Upper lobe of right lung (tissue), 1 donor: ENCODE data around the gene MEGF9. TPM values are rescaled to one million over a fixed set of nuclear protein-coding genes. Genes with fewer than 3 reads are reported as not detected.

Experiments used
- ATAC-seq: fragments of 200-7000 bp; cut with Tn5 transposase; one replicate; pipeline ENCODE4 v1.9.1; 2020; ENCODE audit warnings: mild to moderate bottlenecking, moderate library complexity
- DNase-seq: peaks from one replicate; pipeline ENCODE4 v3.0.0-alpha.2; 2020
- H3K27ac ChIP-seq: fragments of 200-600 bp; one replicate; pipeline ENCODE4 v1.8.0; 2022
- H3K27me3 ChIP-seq: fragments of 200-600 bp; one replicate; pipeline ENCODE4 v1.8.0; 2022; ENCODE audit warnings: mild to moderate bottlenecking
- H3K36me3 ChIP-seq: fragments of 200-600 bp; one replicate; pipeline ENCODE4 v1.8.0; 2022
- H3K4me1 ChIP-seq: fragments of 200-600 bp; one replicate; pipeline ENCODE4 v1.8.0; 2022
- H3K4me3 ChIP-seq: fragments of 200-600 bp; one replicate; pipeline ENCODE4 v1.8.0; 2022; ENCODE audit warnings: mild to moderate bottlenecking
- H3K9me3 ChIP-seq: fragments of 200-600 bp; one replicate; pipeline ENCODE4 v1.8.0; 2022
- intact Hi-C: fragments of 100-400 bp; cut with DNase I; formaldehyde crosslinking; loops from one replicate; pipeline ENCODE4 v1.11.0; 2022
- total RNA-seq: library from RNA; stranded (reverse); fragmentation: NEBNext Ultra II Directional; extraction: Animal tissue kit (Norgen Biotek cat#: 25700); gene quantifications from one replicate; pipeline ENCODE4 v1.2.1, GENCODE V29; 2021
- TF ChIP-seq, protein P1 (sequence below): fragments of 200-600 bp; IDR thresholded peaks from one replicate; pipeline ENCODE4 v1.8.0; 2022; ENCODE audit warnings: antibody characterized with exemption
- donor health status: DM: no; HTN: yes; CAD: no; lungs with severe emphysema.

Gene MEGF9
- total RNA-seq, 1 donor from 2014 or later, result 92.9 TPM

DNA sequence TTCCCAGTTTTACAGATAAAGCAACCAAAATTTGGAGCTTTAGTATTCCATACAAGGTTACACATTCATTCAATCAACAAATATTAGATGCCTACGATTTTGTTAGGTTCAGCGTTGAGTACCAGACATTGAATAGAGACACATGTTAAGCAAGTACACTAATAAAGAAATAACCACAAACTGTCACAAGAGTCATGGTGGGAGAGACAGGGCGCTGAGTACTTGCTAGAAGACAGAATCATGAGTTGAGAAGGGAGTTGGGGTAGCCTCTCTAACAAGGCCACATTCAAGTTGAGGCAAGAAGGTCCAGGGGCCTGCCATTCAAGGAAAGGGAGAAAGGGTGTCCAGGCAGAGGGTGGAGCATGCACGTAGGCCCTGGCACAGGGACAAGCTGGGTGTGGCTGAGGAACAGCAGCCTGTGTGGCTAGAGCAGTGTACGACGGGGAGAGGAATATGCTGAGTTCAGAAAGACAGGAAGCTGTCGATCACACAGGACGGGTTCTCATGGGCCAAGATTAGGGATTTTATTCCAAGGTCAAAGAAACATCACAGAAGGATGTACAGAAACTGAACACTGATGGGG lies 151.3 kb downstream of the MEGF9 start:
- intact Hi-C loops, result no loop called here
- Histone ChIP-seq H3K9me3 (no peaks in the 10 kb centered on the region), H3K4me1 (no peaks in the 10 kb centered on the region), H3K36me3 (peaks cover 31% of the 10 kb centered on the region), H3K4me3 (no peak overlapping the region), H3K27ac (no peak overlapping the region), H3K27me3 (no peaks in the 10 kb centered on the region)
- ATAC-seq, result no peak
- DNase-seq, result no peak
- TF ChIP-seq, protein P1, sequence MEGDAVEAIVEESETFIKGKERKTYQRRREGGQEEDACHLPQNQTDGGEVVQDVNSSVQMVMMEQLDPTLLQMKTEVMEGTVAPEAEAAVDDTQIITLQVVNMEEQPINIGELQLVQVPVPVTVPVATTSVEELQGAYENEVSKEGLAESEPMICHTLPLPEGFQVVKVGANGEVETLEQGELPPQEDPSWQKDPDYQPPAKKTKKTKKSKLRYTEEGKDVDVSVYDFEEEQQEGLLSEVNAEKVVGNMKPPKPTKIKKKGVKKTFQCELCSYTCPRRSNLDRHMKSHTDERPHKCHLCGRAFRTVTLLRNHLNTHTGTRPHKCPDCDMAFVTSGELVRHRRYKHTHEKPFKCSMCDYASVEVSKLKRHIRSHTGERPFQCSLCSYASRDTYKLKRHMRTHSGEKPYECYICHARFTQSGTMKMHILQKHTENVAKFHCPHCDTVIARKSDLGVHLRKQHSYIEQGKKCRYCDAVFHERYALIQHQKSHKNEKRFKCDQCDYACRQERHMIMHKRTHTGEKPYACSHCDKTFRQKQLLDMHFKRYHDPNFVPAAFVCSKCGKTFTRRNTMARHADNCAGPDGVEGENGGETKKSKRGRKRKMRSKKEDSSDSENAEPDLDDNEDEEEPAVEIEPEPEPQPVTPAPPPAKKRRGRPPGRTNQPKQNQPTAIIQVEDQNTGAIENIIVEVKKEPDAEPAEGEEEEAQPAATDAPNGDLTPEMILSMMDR, result no peak

DNA sequence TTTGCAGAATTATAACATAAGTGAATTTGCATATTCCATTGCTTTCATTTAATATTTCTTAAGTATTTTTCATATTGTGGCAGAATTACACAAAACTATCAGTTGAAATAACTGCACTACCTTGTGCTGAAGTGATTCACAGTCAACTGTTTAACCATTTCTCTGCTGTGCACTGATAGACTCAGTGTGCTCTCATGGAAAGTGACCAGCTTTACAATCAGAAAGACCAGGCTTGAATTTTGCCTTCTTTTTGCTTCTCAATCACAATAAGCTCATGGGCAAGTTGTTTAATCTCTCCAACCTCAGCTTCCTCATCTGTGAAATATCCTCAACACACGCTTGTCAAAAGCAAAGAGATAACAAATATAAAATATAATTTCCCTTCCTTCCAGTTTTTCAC lies 152.6 kb downstream of the MEGF9 start:
- DNase-seq (no peak), ATAC-seq (no peak)
- H3K9me3 ChIP-seq, result no peaks in the 10 kb centered on the region
- no peak overlapping the region for H3K4me3 ChIP-seq
- H3K27ac ChIP-seq, result no peak overlapping the region
- intact Hi-C loops, result no loop called here
- H3K4me1 ChIP-seq, result no peaks in the 10 kb centered on the region
- H3K27me3 ChIP-seq, result no peaks in the 10 kb centered on the region
- H3K36me3 ChIP-seq, result peaks cover 28% of the 10 kb centered on the region
- TF ChIP-seq, protein P1, result no peak

DNA sequence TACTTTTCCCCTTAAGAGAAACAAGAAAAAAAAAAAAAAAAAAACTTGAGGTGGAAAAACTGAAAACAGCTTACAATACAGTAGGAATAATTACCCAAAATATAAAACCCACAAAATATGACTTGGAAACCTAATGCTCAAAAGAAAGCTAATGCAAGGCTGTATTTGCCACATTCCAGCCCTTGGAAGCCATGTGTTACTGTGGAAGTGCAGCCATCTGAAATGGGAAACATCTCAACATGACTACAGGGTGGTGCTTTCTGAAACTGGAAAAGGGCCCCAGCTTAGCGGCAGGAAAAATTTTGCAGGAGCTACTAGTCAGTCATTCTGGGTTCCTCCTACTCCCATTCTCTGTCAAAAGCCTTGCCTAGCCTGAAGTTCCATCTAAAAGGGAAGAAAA lies 154.7 kb downstream of the MEGF9 start:
- H3K9me3 ChIP-seq, result no peaks in the 10 kb centered on the region
- intact Hi-C loops, result no loop called here
- TF ChIP-seq, protein P1, result no peak
- no peak for DNase-seq
- no peak overlapping the region for H3K4me3 ChIP-seq
- no peaks in the 10 kb centered on the region for H3K27me3 ChIP-seq
- no peaks in the 10 kb centered on the region for H3K4me1 ChIP-seq
- peaks cover 10% of the 10 kb centered on the region for H3K36me3 ChIP-seq
- H3K27ac ChIP-seq, result no peak overlapping the region
- ATAC-seq, result no peak

DNA sequence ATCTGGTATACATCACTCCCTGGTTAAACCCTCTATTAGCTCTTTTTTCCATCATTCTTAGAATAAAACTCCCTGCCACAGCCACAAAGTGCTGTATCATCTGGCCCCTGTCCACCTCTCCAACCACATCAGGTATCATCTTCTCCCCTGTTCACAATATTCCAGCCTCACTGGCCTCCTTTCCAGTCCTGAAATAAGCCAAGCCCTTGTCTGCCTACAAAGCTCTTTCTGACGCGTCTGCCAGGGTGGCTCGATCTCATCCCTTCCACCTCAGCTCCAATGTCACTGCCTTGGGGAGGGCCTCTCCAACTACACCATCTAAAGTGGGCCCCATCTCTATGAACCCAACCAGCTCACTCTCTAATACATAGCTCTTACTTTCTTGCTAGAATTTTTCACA lies 155.8 kb downstream of the MEGF9 start:
- no peak overlapping the region for H3K4me3 ChIP-seq
- no peaks in the 10 kb centered on the region for H3K27me3 ChIP-seq
- no peaks in the 10 kb centered on the region for H3K4me1 ChIP-seq
- peaks cover 14% of the 10 kb centered on the region for H3K36me3 ChIP-seq
- DNase-seq (no peak), ATAC-seq (no peak)
- intact Hi-C loops, result no loop called here
- TF ChIP-seq, protein P1, result no peak
- H3K27ac ChIP-seq, result no peak overlapping the region
- H3K9me3 ChIP-seq, result no peaks in the 10 kb centered on the region

DNA sequence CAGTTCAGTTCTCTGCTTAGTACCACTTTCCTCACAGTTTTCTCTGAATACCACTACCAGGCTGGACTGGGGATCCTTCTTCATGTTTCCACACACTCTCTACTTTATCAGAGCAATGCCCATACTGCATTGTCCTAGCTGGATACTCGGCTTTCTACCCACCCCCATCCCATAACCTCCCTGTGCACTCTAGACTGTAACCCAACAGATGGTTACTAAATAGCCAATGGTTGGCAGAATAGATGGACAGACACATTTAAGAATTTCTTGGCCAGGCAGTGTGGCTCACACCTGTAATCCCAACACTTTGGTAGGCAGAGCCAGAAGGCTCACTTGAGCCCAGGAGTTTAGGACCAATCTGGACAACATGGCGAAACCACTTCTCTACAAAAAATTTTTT lies 157.1 kb downstream of the MEGF9 start:
- Histone ChIP-seq H3K9me3 (no peaks in the 10 kb centered on the region), H3K27ac (no peak overlapping the region), H3K36me3 (peaks cover 14% of the 10 kb centered on the region), H3K4me3 (no peak overlapping the region), H3K27me3 (no peaks in the 10 kb centered on the region), H3K4me1 (no peaks in the 10 kb centered on the region)
- intact Hi-C loops, result no loop called here
- DNase-seq, result no peak
- no peak for ATAC-seq
- TF ChIP-seq, protein P1, result no peak

DNA sequence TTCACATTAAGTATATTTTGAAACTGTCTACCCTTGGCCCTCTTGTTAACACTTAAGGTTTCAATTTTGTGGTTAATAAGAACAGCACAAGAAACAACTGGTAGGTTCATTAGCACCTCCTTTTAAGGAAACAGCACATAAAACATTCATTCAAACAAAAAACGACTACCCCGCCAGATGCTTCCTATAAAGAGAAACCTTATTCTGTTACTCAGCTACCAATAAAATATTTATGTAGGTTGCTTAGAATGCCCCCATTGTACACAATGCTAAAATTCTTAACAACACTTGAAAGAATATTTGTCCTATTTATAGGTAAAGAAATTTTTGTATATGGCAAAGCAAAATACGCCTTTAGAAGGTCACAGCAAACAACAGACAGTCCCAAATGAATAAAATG lies 157.5 kb downstream of the MEGF9 start:
- no peak for DNase-seq
- no peaks in the 10 kb centered on the region for H3K27me3 ChIP-seq
- no peak for ATAC-seq
- no peak overlapping the region for H3K4me3 ChIP-seq
- no peaks in the 10 kb centered on the region for H3K4me1 ChIP-seq
- no peaks in the 10 kb centered on the region for H3K9me3 ChIP-seq
- TF ChIP-seq, protein P1, result no peak
- peaks cover 14% of the 10 kb centered on the region for H3K36me3 ChIP-seq
- intact Hi-C loops, result no loop called here
- no peak overlapping the region for H3K27ac ChIP-seq
